ENCODE data around the gene PABPN1L. TPM values are rescaled to one million over a fixed set of nuclear protein-coding genes. Genes with fewer than 3 reads are reported as not detected.
"Not testable (repeated sequence)": the region's sequence is repeated elsewhere in the genome, so short reads cannot be mapped to it uniquely, and the experiment has no call there.

The PABPN1L gene
- polyA plus RNA-seq, 2 donors: 0.04 to 0.14 TPM

- H3K4me1 ChIP-seq (ENCODE audit: control insufficient read depth in 2 of 2, insufficient read depth in 2 of 2, low read length in 1 of 2): peaks cover 3 to 19% of the 10 kb centered on the region in 2 donors
- WGBS, 2 donors: 92 to 93% methylated on average over 21 of the region's 21 CpGs
- H3K9me3 ChIP-seq (ENCODE audit: control insufficient read depth in 2 of 2, insufficient read depth in 1 of 2, low read depth in 1 of 2, low read length in 1 of 2): no peaks in the 10 kb centered on the region
- no peak overlapping the region for H3K27ac ChIP-seq (ENCODE audit: low read depth in 2 of 2, low read length in 1 of 2)
- peaks cover 0 to 19% of the 10 kb centered on the region in 2 donors for H3K36me3 ChIP-seq (ENCODE audit: control insufficient read depth in 2 of 2, insufficient read depth in 2 of 2, low read length in 1 of 2)
- H3K27me3 ChIP-seq (ENCODE audit: control insufficient read depth in 1 of 2, insufficient read depth in 2 of 2, low read length in 2 of 2): no peaks in the 10 kb centered on the region
- H3K4me3 ChIP-seq (ENCODE audit: low read depth in 1 of 2, low read length in 2 of 2): no peak overlapping the region
These were observed 38.7 kb downstream of the PABPN1L start for GRCh38 chr16:88827727-88828126.

GRCh38 chr16:88826070-88826840 is 40.2 kb downstream of the PABPN1L start:
- Histone ChIP-seq H3K27me3 (ENCODE audit: control insufficient read depth in 1 of 2, insufficient read depth in 2 of 2, low read length in 2 of 2) (no peaks in the 10 kb centered on the region), H3K4me3 (ENCODE audit: low read depth in 1 of 2, low read length in 2 of 2) (no peak overlapping the region), H3K4me1 (ENCODE audit: control insufficient read depth in 2 of 2, insufficient read depth in 2 of 2, low read length in 1 of 2) (peaks cover 3 to 19% of the 10 kb centered on the region in 2 donors), H3K9me3 (ENCODE audit: control insufficient read depth in 2 of 2, insufficient read depth in 1 of 2, low read depth in 1 of 2, low read length in 1 of 2) (no peaks in the 10 kb centered on the region), H3K36me3 (ENCODE audit: control insufficient read depth in 2 of 2, insufficient read depth in 2 of 2, low read length in 1 of 2) (peaks cover 0 to 33% of the 10 kb centered on the region in 2 donors), H3K27ac (ENCODE audit: low read depth in 2 of 2, low read length in 1 of 2) (peak overlapping the region in 1 of 2 donors; percentile 4)
- WGBS, 2 donors: 76 to 79% methylated on average over 21 to 26 of the region's 26 CpGs

- H3K27ac ChIP-seq (ENCODE audit: low read depth in 2 of 2, low read length in 1 of 2): no peak overlapping the region
- H3K36me3 ChIP-seq (ENCODE audit: control insufficient read depth in 2 of 2, insufficient read depth in 2 of 2, low read length in 1 of 2): peaks cover 0 to 34% of the 10 kb centered on the region in 2 donors
- 89 to 98% methylated on average over 8 to 12 of the region's 12 CpGs for WGBS, 2 donors
These were observed 41.3 kb downstream of the PABPN1L start for GRCh38 chr16:88825146-88825545.

GRCh38 chr16:88824256-88825077 is 42.0 kb downstream of the PABPN1L start:
- H3K9me3 ChIP-seq (ENCODE audit: control insufficient read depth in 2 of 2, insufficient read depth in 1 of 2, low read depth in 1 of 2, low read length in 1 of 2): no peaks in the 10 kb centered on the region
- no peaks in the 10 kb centered on the region for H3K27me3 ChIP-seq (ENCODE audit: control insufficient read depth in 1 of 2, insufficient read depth in 2 of 2, low read length in 2 of 2)
- H3K27ac ChIP-seq (ENCODE audit: low read depth in 2 of 2, low read length in 1 of 2): no peak overlapping the region
- H3K36me3 ChIP-seq (ENCODE audit: control insufficient read depth in 2 of 2, insufficient read depth in 2 of 2, low read length in 1 of 2): peaks cover 0 to 32% of the 10 kb centered on the region in 2 donors
- WGBS, 2 donors: 85 to 89% methylated on average over 33 of the region's 33 CpGs
- H3K4me3 ChIP-seq (ENCODE audit: low read depth in 1 of 2, low read length in 2 of 2): no peak overlapping the region
- peaks cover 3 to 19% of the 10 kb centered on the region in 2 donors for H3K4me1 ChIP-seq (ENCODE audit: control insufficient read depth in 2 of 2, insufficient read depth in 2 of 2, low read length in 1 of 2)

More at GRCh38 chr16:88825146-88825545, 41.3 kb downstream of the PABPN1L start:
- Histone ChIP-seq H3K9me3 (ENCODE audit: control insufficient read depth in 2 of 2, insufficient read depth in 1 of 2, low read depth in 1 of 2, low read length in 1 of 2) (no peaks in the 10 kb centered on the region), H3K4me1 (ENCODE audit: control insufficient read depth in 2 of 2, insufficient read depth in 2 of 2, low read length in 1 of 2) (peaks cover 3 to 19% of the 10 kb centered on the region in 2 donors), H3K4me3 (ENCODE audit: low read depth in 1 of 2, low read length in 2 of 2) (no peak overlapping the region), H3K27me3 (ENCODE audit: control insufficient read depth in 1 of 2, insufficient read depth in 2 of 2, low read length in 2 of 2) (no peaks in the 10 kb centered on the region)

- not testable (repeated sequence) for H3K4me3 ChIP-seq (ENCODE audit: low read depth in 1 of 2, low read length in 2 of 2); H3K9me3 ChIP-seq (ENCODE audit: control insufficient read depth in 2 of 2, insufficient read depth in 1 of 2, low read depth in 1 of 2, low read length in 1 of 2); H3K27ac ChIP-seq (ENCODE audit: low read depth in 2 of 2, low read length in 1 of 2); H3K27me3 ChIP-seq (ENCODE audit: control insufficient read depth in 1 of 2, insufficient read depth in 2 of 2, low read length in 2 of 2)
- 96 to 97% methylated on average over 19 to 30 of the region's 31 CpGs for WGBS, 2 donors
- Histone ChIP-seq H3K36me3 (ENCODE audit: control insufficient read depth in 2 of 2, insufficient read depth in 2 of 2, low read length in 1 of 2) (peaks cover 0 to 27% of the 10 kb centered on the region in 2 donors), H3K4me1 (ENCODE audit: control insufficient read depth in 2 of 2, insufficient read depth in 2 of 2, low read length in 1 of 2) (peaks cover 3 to 19% of the 10 kb centered on the region in 2 donors)
These were observed 42.8 kb downstream of the PABPN1L start for GRCh38 chr16:88823646-88824045.

GRCh38 chr16:88822281-88823040 is 44.0 kb downstream of the PABPN1L start:
- Histone ChIP-seq H3K27me3 (ENCODE audit: control insufficient read depth in 1 of 2, insufficient read depth in 2 of 2, low read length in 2 of 2) (no peaks in the 10 kb centered on the region), H3K9me3 (ENCODE audit: control insufficient read depth in 2 of 2, insufficient read depth in 1 of 2, low read depth in 1 of 2, low read length in 1 of 2) (no peaks in the 10 kb centered on the region), H3K27ac (ENCODE audit: low read depth in 2 of 2, low read length in 1 of 2) (no peak overlapping the region), H3K36me3 (ENCODE audit: control insufficient read depth in 2 of 2, insufficient read depth in 2 of 2, low read length in 1 of 2) (peaks cover 0 to 23% of the 10 kb centered on the region in 2 donors), H3K4me3 (ENCODE audit: low read depth in 1 of 2, low read length in 2 of 2) (no peak overlapping the region), H3K4me1 (ENCODE audit: control insufficient read depth in 2 of 2, insufficient read depth in 2 of 2, low read length in 1 of 2) (peaks cover 3 to 19% of the 10 kb centered on the region in 2 donors)
- 94 to 96% methylated on average over 24 of the region's 24 CpGs for WGBS, 2 donors

GRCh38 chr16:88821168-88821850 is 45.2 kb downstream of the PABPN1L start:
- Histone ChIP-seq H3K27ac (ENCODE audit: low read depth in 2 of 2, low read length in 1 of 2) (no peak overlapping the region), H3K4me1 (ENCODE audit: control insufficient read depth in 2 of 2, insufficient read depth in 2 of 2, low read length in 1 of 2) (peaks cover 0 to 15% of the 10 kb centered on the region in 2 donors), H3K27me3 (ENCODE audit: control insufficient read depth in 1 of 2, insufficient read depth in 2 of 2, low read length in 2 of 2) (no peaks in the 10 kb centered on the region), H3K4me3 (ENCODE audit: low read depth in 1 of 2, low read length in 2 of 2) (no peak overlapping the region), H3K9me3 (ENCODE audit: control insufficient read depth in 2 of 2, insufficient read depth in 1 of 2, low read depth in 1 of 2, low read length in 1 of 2) (no peaks in the 10 kb centered on the region), H3K36me3 (ENCODE audit: control insufficient read depth in 2 of 2, insufficient read depth in 2 of 2, low read length in 1 of 2) (peaks cover 0 to 23% of the 10 kb centered on the region in 2 donors)
- WGBS, 2 donors: 88 to 93% methylated on average over 19 to 22 of the region's 22 CpGs

- Histone ChIP-seq H3K4me1 (ENCODE audit: control insufficient read depth in 2 of 2, insufficient read depth in 2 of 2, low read length in 1 of 2) (peaks cover 0 to 10% of the 10 kb centered on the region in 2 donors), H3K36me3 (ENCODE audit: control insufficient read depth in 2 of 2, insufficient read depth in 2 of 2, low read length in 1 of 2) (peaks cover 0 to 23% of the 10 kb centered on the region in 2 donors), H3K9me3 (ENCODE audit: control insufficient read depth in 2 of 2, insufficient read depth in 1 of 2, low read depth in 1 of 2, low read length in 1 of 2) (no peaks in the 10 kb centered on the region), H3K27me3 (ENCODE audit: control insufficient read depth in 1 of 2, insufficient read depth in 2 of 2, low read length in 2 of 2) (no peaks in the 10 kb centered on the region), H3K27ac (ENCODE audit: low read depth in 2 of 2, low read length in 1 of 2) (no peak overlapping the region), H3K4me3 (ENCODE audit: low read depth in 1 of 2, low read length in 2 of 2) (no peak overlapping the region)
- 88 to 89% methylated on average over 18 to 20 of the region's 20 CpGs for WGBS, 2 donors
These were observed 46.0 kb downstream of the PABPN1L start for GRCh38 chr16:88820385-88821025.
